Thyroid gland (tissue), 4 donors: ENCODE results near the gene WNT3A. TPM values are rescaled to one million over a fixed set of nuclear protein-coding genes. Genes with fewer than 3 reads are reported as not detected.

Experiments
- DNase-seq, 2 donors: peaks; one replicate each; pipeline ENCODE4 v3.0.0-alpha.2; 2019
- H3K27ac ChIP-seq, 3 donors: fragments of 200-600 bp; sonication (generic); 1 replicate in 2 of 3; 2 replicates in 1 of 3; pipeline ENCODE4 v1.5.1; 2016 to 2019; ENCODE audit warnings: mild to moderate bottlenecking in 1 of 3, moderate library complexity in 1 of 3
- H3K27me3 ChIP-seq: fragments of 200-600 bp; sonication (generic); one replicate; pipeline ENCODE4 v1.5.1; 2019
- H3K36me3 ChIP-seq, 2 donors: fragments of 200-600 bp; sonication (generic); one replicate each; pipeline ENCODE4 v1.5.1; 2016 to 2019
- H3K4me1 ChIP-seq, 2 donors: fragments of 200-600 bp; sonication (generic); one replicate each; pipeline ENCODE4 v1.5.1; 2017 to 2019
- H3K4me3 ChIP-seq, 3 donors: fragments of 200-600 bp; sonication (generic); replicated peaks in 1 of 3; 1 replicate in 2 of 3; 2 replicates in 1 of 3; pipeline ENCODE4 v1.5.1; 2016; ENCODE audit warnings: mild to moderate bottlenecking in 1 of 3
- H3K9me3 ChIP-seq: fragments of 200-600 bp; sonication (generic); one replicate; pipeline ENCODE4 v1.5.1; 2017
- CTCF ChIP-seq, 6 experiments: fragments of 200-600 bp in 3 of 6; fragments of 450-650 bp in 3 of 6; sonication (generic) in 3 of 6; IDR thresholded peaks; one replicate each; pipeline ENCODE4 v1.5.1; 2016 to 2019; ENCODE audit warnings: antibody characterized with exemption in 6 of 6, mild to moderate bottlenecking in 2 of 6, inconsistent platforms in 1 of 6, moderate library complexity in 1 of 6
- POLR2A ChIP-seq, 2 donors: fragments of 450-650 bp; IDR thresholded peaks; one replicate each; pipeline ENCODE4 v1.6.1; 2017; ENCODE audit warnings: antibody characterized with exemption in 2 of 2, mild to moderate bottlenecking in 2 of 2, moderate library complexity in 1 of 2
- WGBS, 2 donors: methylation state at CpG; one replicate each; pipeline ENCODE4 v1.1.5; 2017; 5-methylcytosine and 5-hydroxymethylcytosine counted together
- intact Hi-C: fragments of 100-400 bp; cut with DNase I; formaldehyde crosslinking; loops from one replicate; pipeline ENCODE4 v1.15.1; 2023
- total RNA-seq, 4 donors: library from RNA; depleted of rRNA; stranded (reverse); fragments of >200 nt; gene quantifications; one replicate each; pipeline ENCODE4 v1.2.3, GENCODE V29; 2016

Gene WNT3A
- total RNA-seq, 4 donors from 2014 or later: not detected

GRCh38 chr1:228079013-228079412 lies 72.2 kb downstream of the WNT3A start:
- Histone ChIP-seq H3K9me3 (no peaks in the 10 kb centered on the region), H3K27me3 (no peaks in the 10 kb centered on the region), H3K36me3 (no peaks in the 10 kb centered on the region), H3K4me1 (peaks cover 13 to 19% of the 10 kb centered on the region in 2 donors), H3K4me3 (no peak overlapping the region), H3K27ac (no peak overlapping the region)
- DNase-seq: no peak
- 71 to 72% methylated on average over 4 to 7 of the region's 7 CpGs for WGBS, 2 donors
- intact Hi-C loops: no loop called here
- TF ChIP-seq POLR2A (IDR thresholded peaks at IDR 0.05) (no peak), CTCF (IDR thresholded peaks at IDR 0.05) (no peak)

- no peak for DNase-seq
- no peak for TF ChIP-seq POLR2A (IDR thresholded peaks at IDR 0.05)
- TF ChIP-seq CTCF (IDR thresholded peaks at IDR 0.05): no peak
- WGBS, 2 donors: 99 to 100% methylated on average over 2 to 7 of the region's 7 CpGs
Measured at GRCh38 chr1:228079601-228080263, 72.9 kb downstream of the WNT3A start.

GRCh38 chr1:228081144-228081543 lies 74.3 kb downstream of the WNT3A start:
- Histone ChIP-seq H3K4me3 (peak overlapping the region in 1 of 3 donors; percentile 100), H3K4me1 (peaks cover 34 to 40% of the 10 kb centered on the region in 2 donors), H3K36me3 (no peaks in the 10 kb centered on the region), H3K27ac (no peak overlapping the region), H3K27me3 (no peaks in the 10 kb centered on the region), H3K9me3 (no peaks in the 10 kb centered on the region)
- no peak for DNase-seq
- TF ChIP-seq POLR2A (IDR thresholded peaks at IDR 0.05) (no peak), CTCF (IDR thresholded peaks at IDR 0.05) (no peak)
- intact Hi-C loops: loop anchor here (5.0 kb wide), 1 partner anchor 134 kb away; the partner anchor contains the start of gene WNT9A
- WGBS, 2 donors: 75 to 80% methylated on average over 5 to 7 of the region's 7 CpGs

More at GRCh38 chr1:228079601-228080263, 72.9 kb downstream of the WNT3A start:
- Histone ChIP-seq H3K27ac (no peak overlapping the region), H3K9me3 (no peaks in the 10 kb centered on the region), H3K36me3 (no peaks in the 10 kb centered on the region), H3K4me3 (no peak overlapping the region), H3K27me3 (no peaks in the 10 kb centered on the region), H3K4me1 (peaks cover 20 to 26% of the 10 kb centered on the region in 2 donors)
- intact Hi-C loops: loop anchor here (5.0 kb wide), 1 partner anchor 132 kb away; the partner anchor contains the start of gene WNT9A

DNA sequence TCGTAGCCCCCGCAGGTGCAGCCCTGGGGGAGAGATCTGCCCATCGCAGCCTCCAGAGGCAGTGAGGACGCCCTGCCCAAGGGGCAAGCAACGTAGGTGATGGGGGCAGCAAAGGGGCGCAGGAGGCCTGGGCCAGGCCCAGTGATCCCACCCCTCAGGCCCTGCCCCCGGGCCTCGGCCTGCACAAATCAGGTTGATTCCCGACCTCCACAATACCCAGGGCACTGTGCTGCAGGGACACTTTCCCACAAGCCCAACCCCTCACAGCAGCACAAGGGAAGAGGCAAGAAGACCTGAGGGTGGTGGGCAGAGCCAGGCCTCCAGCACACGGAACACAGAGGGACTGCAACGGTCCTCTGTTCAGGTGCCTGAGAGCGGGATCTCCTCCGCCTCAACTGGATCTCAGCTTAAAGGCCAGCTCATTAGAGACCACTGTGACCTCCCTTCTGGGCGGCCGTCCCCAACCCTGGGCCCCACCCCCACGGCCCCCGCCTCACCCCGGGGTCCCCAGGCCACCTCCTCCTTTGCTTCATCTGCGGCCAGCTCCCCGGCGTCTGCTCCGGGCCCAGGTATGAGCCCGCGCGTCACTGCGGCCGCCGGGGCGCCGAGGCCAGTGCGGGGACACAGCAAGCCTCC lies 74.9 kb downstream of the WNT3A start:
- Histone ChIP-seq H3K27me3 (no peaks in the 10 kb centered on the region), H3K36me3 (no peaks in the 10 kb centered on the region), H3K27ac (peak overlapping the region; percentile 37 to 99 (median 98)), H3K4me1 (peaks cover 37 to 46% of the 10 kb centered on the region in 2 donors), H3K4me3 (peak overlapping the region; percentile 80 to 100 (median 98)), H3K9me3 (no peaks in the 10 kb centered on the region)
- WGBS, 2 donors: 9 to 26% methylated on average over 17 to 28 of the region's 31 CpGs
- no peak for TF ChIP-seq CTCF (IDR thresholded peaks at IDR 0.05)
- TF ChIP-seq POLR2A (IDR thresholded peaks at IDR 0.05): no peak
- intact Hi-C loops: loop anchor here (2.0 to 5.0 kb wide), 2 partner anchors 21 to 134 kb away; partner anchors contain the start of genes C1orf35 and WNT9A
- no peak for DNase-seq
